GM18861 (cell line): ENCODE data around the gene IWS1.

ENCODE experiments used
- ATAC-seq: cut with Tn5 transposase; IDR thresholded peaks from one replicate; pipeline ENCODE4 v1.9.1; 2021; ENCODE audit not compliant: unreplicated experiment

Gene IWS1

GRCh38 chr2:127504552-127505430, 21.5 kb downstream of the IWS1 start:
- ATAC-seq: no peak

- ATAC-seq: no peak
Observed at GRCh38 chr2:127503491-127503890, 22.8 kb downstream of the IWS1 start.

- ATAC-seq: no peak
Observed at GRCh38 chr2:127498386-127498785, 27.9 kb downstream of the IWS1 start.

GRCh38 chr2:127490283-127490682, 36.0 kb downstream of the IWS1 start:
- ATAC-seq: no peak

GRCh38 chr2:127486247-127487058, 39.8 kb downstream of the IWS1 start:
- no peak for ATAC-seq

GRCh38 chr2:127485694-127486071, 40.6 kb downstream of the IWS1 start:
- no peak for ATAC-seq

- no peak for ATAC-seq
Observed at GRCh38 chr2:127485051-127485693, 41.1 kb downstream of the IWS1 start.

GRCh38 chr2:127482031-127482430, 44.3 kb downstream of the IWS1 start:
- ATAC-seq: no peak

- ATAC-seq: no peak
Observed at GRCh38 chr2:127479866-127480743, 46.2 kb downstream of the IWS1 start.

- ATAC-seq: no peak
Observed at GRCh38 chr2:127479219-127479825, 47.0 kb downstream of the IWS1 start.

GRCh38 chr2:127475788-127476187, 50.5 kb downstream of the IWS1 start:
- ATAC-seq: no peak

- no peak for ATAC-seq
Observed at GRCh38 chr2:127472268-127472667, 54.0 kb downstream of the IWS1 start.

- no peak for ATAC-seq
Observed at GRCh38 chr2:127471286-127471988, 54.9 kb downstream of the IWS1 start.

GRCh38 chr2:127469974-127470373, 56.3 kb downstream of the IWS1 start:
- ATAC-seq: no peak

GRCh38 chr2:127469051-127469450, 57.2 kb downstream of the IWS1 start:
- ATAC-seq: no peak

- ATAC-seq: no peak
Observed at GRCh38 chr2:127465258-127465657, 61.0 kb downstream of the IWS1 start.

- ATAC-seq: no peak
Observed at GRCh38 chr2:127464470-127465257, 61.6 kb downstream of the IWS1 start.

- ATAC-seq: no peak
Observed at GRCh38 chr2:127463155-127463991, 62.9 kb downstream of the IWS1 start.
